GM19468 (cell line): Measurements from ENCODE around the gene RPTOR.
"Not testable (repeated sequence)": the region's sequence is repeated elsewhere in the genome, so short reads cannot be mapped to it uniquely, and the experiment has no call there.

ENCODE experiments used
- ATAC-seq: cut with Tn5 transposase; IDR thresholded peaks from one replicate; pipeline ENCODE4 v1.9.1; 2021; ENCODE audit warnings: mild to moderate bottlenecking, moderate library complexity, moderate number of reproducible peaks; ENCODE audit not compliant: unreplicated experiment; ENCODE audit errors: extremely low read depth

RPTOR gene, protein sequence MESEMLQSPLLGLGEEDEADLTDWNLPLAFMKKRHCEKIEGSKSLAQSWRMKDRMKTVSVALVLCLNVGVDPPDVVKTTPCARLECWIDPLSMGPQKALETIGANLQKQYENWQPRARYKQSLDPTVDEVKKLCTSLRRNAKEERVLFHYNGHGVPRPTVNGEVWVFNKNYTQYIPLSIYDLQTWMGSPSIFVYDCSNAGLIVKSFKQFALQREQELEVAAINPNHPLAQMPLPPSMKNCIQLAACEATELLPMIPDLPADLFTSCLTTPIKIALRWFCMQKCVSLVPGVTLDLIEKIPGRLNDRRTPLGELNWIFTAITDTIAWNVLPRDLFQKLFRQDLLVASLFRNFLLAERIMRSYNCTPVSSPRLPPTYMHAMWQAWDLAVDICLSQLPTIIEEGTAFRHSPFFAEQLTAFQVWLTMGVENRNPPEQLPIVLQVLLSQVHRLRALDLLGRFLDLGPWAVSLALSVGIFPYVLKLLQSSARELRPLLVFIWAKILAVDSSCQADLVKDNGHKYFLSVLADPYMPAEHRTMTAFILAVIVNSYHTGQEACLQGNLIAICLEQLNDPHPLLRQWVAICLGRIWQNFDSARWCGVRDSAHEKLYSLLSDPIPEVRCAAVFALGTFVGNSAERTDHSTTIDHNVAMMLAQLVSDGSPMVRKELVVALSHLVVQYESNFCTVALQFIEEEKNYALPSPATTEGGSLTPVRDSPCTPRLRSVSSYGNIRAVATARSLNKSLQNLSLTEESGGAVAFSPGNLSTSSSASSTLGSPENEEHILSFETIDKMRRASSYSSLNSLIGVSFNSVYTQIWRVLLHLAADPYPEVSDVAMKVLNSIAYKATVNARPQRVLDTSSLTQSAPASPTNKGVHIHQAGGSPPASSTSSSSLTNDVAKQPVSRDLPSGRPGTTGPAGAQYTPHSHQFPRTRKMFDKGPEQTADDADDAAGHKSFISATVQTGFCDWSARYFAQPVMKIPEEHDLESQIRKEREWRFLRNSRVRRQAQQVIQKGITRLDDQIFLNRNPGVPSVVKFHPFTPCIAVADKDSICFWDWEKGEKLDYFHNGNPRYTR (N-terminal part only)

DNA sequence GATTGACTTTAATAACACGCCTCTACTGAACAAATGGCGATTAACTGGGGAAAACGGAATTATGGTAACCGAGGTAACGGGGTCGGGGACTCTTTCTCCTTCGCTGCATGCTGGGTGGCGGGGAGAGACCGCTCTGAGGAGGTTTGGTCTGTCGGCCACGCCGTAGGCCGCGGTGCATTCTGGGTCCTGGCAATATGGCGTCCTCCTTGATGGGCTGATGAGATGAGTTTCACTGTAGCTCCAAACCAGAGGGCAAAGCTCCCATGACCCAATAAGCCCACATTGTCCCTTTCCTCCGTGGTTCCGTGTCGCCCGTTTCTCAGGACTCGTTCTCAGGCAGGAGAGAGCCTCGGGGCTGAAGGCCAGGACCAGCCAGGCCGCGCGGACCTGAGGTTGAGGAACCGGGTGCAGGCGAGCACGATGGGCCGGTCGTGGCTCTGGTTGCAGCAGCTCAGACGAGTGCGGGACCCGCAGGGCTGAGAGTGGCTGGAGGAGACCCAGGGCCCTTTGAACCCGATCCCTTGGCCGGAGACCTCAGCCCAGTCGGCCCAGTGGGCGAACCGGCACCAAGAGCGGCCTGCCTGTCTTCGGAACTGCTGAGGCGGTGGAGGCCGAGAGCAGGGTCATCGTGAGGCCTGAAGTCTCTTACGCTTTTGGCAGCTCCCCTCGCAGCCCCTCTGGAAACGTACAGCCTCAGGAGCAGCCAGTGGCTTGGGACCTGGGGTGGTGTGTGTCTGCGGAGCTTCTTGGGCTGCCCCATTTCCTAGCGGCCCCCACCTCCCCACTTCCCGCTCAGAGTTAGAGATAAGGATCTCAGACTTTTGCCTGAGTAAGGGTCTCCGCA is at the start of gene RPTOR:
Gene RPTOR, plus strand, starts transcription at position 184 of the 844 bp plus-strand sequence. CDS start 792 bp downstream, outside the sequence.
- ATAC-seq, result no peak

DNA sequence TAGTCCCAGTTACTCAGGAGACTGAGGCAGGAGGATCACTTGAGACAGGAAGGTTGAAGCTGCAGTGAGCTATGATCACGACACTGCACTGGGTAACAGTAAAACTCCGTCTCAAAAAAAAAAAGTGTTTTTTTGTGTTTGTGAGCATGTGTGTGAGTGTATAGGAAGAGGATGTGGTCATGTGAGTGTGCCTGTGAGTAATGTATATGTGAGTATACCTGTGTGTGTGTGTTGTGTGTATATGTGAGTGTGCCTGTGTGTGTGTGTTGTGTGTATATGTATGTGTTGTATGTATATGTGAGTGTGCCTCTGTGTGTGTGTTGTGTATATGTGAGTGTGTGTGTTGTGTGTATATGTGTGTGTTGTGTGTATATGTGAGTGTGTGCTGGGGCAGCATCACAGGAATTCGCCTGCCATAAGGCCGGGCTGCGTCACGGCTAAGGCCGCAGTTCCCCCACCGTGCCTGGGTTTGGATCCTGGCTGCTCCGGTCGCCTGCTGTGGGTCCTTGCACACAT is 46.9 kb upstream of the RPTOR start:
- ATAC-seq, result no peak

DNA sequence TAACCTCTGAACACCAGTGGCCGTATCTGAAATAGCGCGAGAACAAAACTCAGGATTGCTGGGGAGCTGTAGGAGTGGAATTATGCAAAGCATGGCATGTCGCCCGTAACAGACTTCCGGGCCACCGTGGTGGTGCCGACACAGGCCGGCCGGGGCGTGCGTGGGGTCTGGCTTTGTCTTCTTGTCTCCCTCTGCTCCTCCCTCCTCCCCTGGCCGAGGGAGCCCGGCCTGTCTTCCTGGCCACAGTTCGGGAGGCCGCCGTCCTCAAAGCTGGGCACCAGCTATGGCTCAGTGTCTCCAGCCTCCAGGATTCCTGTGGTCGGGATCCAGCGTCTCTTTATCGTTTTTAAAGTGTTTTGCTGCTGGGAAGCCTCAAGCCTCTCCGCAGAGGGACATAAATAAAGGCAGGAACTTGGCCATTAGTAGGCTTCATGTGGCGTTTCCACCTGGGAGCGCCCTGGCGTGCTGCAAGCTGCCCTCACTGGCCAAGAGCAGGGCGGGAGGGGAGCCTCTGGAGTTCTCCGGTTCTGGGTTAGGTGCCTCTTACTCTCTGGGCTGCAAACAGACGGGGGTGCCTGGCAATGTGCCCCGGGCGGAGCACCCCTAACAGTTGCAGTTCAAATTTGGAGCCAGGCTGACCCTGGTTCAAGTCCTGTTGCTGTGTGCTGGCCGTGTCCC is 46.3 kb upstream of the RPTOR start:
- no peak for ATAC-seq

DNA sequence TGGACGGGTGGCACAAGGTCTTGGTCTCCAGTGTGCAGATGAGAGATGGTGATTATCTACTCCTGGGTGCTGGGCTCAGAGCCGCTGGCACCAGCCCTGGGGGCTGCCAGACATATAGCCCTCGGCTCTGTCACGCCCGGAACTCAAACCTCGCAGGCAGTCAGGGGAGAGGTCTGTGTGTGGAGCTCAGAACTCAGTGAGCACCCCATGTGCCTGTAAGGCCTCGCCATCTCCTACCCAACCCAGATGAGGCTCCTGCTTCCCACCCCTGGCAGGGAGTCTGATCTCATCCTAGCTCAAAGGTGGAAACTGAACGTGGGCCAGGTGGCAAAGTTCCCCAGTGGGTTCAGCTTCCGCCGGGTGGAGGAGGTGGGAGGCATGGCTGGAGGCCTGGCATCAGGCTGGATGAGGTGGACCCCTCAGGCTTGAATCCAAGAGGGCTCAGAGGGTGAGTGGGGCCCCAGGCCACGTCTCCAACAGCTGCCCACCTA is 45.7 kb upstream of the RPTOR start:
- ATAC-seq, result no peak

DNA sequence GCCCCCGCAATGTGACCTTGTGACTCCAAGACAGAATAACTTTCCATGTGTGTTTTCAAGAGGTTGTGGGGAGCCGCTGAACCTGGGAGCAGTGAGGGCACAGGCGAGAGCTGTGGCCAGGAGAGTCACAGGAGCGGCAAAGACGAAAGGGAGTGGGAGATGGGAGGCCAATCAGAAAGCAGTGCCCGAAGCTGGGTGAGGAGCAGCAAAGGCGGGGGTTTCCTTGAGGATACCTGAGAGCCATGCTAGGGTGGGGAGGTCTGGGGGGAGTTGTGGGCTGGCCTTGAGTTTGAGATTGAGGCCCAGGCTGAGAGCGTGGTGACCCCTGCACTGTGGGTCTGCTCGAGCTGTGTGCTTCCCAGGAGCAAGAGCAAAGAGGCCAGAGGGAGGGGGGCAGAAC is 45.1 kb upstream of the RPTOR start:
- no peak for ATAC-seq

DNA sequence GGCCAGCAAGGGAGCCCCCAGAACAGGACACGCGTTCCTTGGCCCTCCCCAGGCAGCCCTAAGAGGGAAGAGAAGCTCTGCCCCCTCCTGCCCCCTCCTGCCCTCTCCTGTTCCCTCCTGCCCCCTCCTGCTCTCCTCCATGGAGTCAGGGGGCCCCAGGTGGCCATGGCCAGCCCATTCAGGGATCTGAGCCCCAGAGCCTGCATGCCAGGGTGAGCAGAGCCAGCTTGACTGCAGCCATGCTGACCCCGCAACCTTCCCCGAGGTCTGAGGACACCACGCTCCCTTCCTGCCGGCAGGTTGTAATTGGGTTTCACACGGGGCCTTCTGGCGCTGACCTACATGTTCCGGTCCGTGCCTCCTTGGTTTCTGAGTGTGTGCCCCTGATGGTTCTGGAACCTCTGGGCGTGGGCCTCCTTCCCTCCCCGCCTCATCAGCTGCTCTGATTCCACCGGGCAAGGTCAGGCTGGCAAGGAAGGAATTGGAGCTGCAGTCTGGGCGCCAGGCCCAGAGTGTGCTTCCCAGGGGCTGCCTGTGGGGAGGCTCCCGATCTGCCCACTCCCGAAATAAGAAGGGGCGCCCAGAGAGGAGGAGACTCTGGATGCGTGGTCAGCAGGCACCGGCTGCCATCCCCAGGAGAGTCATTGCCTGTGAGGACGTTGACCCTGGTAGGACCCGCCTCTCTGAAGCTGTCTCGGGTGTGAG is 44.5 kb upstream of the RPTOR start:
- no peak for ATAC-seq

DNA sequence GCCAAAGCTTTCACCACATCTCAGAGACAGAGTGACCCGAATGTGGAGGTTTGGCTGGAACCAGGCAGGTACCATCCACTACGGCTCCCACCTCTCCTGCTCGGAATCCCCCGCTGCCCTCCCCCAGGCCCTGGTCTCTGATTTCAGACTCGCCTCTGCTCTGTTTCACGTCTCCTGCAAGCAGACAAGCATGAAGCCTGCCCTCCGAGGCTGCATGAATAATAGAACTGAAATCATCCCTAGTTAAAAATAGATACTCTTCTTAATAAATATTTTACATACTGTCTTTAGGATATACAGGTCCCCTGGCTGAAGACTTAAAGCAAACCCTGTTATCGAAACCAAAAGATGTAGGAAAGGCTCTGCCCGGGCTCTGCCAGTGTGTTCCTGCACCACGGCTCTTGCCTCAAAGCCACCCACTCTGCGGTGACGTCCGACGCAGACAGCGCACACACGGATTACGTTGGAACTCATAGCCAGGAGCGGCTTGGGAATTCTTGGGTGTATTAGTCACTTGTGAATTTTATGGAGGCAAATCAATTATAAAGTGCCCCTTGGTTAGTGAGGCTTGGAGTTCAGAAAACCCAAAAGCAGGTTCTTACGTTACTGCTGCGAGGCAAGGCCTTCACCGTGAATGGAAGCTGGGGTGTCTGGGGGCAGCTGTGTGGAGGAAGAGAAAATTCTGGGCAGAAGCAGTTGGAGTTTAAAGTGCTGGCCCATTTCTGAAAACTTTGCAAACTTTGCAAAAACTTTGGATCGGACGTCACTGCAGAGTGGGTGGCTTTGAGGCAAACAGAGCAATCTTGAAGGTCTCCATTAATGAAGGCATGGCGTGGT is 42.7 kb upstream of the RPTOR start:
- no peak for ATAC-seq

DNA sequence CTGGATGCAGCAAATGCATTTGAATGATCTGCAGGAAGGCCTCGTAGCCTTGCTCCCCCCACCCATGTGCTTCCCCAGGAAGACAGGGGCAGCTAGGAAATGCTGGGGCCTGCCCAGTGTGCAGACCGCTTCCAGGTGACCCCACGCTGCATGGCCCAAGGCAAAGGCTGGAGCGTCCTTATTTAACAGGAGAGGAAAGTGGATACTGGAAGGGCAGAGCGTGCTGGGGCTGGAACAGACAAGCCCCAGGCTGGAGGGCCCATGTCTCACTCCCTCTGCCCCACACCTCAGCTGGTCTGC is 42.1 kb upstream of the RPTOR start:
- ATAC-seq, result no peak

DNA sequence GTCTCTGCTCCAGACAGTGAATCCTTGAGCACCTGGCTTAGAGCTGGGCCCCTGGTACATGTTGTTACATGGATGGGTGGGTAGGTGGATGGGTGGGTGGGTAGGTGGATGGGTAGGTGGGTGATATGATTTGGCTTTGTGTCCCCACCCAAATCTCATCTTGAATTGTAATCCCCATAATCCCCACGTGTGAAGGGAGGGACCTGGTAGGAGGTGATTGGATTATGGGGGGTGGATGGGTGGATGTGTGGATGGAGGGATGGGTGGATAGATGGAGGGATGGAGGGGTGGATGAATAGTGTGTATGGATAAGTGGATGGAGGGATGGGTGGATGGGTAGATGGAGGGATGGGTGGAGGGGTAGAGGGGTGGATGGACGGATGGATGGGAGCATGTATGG is 41.6 kb upstream of the RPTOR start:
- no peak for ATAC-seq

DNA sequence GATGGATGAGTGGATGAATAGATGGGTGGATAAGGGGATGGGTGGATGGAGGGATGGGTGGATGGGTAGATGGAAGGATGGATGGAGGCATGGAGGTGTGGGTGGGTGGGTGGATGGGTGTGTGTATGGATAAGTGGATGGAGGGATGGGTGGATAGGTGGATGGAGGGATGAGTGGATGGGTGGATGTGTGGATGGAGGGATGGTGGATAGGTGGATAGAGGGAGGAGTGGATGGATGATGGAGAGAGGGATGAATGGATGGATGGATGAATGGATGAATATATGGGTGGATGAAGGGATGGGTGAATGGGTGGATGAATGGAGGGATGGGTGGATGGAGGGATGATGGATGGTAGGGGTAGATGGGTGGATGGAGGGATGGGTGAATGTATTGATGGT is 40.7 kb upstream of the RPTOR start:
- ATAC-seq, result no peak

DNA sequence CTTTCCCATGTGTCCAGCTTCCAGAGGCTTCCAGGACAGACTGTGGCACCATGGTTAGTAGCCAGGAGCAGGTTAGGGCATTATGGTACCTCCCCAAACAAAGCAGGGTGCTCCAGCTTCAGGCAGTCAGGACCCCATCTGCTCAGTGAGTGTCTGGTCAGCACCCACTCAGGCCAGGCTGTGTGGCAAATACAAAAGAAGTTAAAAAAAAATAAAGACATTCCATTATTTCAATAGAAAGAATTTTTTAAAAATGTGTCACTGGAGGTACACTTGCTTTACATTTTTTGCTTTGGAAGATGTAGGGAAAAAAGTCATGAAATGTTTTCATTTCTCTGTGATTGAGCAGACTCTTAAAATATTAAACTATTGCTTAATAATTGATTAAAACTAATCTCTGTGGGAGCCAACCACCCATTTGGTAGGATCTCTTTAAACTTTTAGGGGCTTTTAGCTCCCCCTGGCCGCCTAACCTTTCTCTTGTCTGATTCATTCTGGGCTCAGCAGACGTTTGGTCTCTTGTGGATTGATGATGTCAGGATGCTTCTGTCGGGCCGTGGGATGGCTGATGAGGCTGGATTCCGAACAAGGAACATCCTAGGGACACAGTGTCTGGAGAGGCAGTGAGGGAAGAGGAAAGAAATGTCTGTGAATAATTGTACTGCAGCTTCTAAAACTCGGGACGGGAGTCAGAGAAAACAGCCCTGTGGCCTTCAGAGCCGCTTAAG is 39.8 kb upstream of the RPTOR start:
- ATAC-seq, result no peak

DNA sequence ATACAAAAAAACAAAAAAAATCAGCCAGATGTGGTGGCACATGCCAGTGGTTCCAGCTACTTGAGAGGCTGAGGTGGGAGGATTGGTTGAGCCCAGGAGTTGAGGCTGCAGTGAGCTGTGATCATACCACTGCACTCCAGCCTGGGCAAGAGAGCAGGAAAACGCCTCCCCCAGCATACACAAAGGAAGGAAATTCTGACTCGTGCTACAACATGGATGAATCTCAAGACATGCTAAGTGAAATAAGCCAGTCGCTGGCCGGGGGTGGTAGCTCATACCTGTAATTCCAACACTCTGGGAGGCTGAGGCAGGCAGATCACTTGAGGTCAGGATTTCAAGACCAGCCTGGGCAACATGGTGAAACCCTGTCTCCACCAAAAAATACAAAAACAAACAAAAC is 37.5 kb upstream of the RPTOR start:
- ATAC-seq, result not testable (repeated sequence)

DNA sequence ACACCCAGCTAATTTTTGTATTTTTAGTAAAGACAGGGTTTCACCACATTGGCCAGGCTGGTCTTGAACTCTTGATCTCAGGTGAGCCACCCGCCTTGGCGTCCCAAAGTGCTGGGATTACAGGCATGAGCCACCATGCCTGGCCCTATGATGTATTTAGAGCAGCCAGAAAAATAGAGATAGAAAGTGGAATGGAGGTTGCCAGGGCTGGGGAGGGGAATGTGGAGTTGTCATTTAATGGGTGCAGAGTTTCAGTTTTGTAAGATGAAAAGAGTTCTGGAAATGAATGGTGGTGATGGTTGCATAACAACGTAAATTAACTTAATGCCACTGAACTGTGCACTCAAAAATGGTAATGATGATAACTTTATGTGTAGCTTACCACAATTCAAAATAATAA is 36.7 kb upstream of the RPTOR start:
- ATAC-seq, result no peak

DNA sequence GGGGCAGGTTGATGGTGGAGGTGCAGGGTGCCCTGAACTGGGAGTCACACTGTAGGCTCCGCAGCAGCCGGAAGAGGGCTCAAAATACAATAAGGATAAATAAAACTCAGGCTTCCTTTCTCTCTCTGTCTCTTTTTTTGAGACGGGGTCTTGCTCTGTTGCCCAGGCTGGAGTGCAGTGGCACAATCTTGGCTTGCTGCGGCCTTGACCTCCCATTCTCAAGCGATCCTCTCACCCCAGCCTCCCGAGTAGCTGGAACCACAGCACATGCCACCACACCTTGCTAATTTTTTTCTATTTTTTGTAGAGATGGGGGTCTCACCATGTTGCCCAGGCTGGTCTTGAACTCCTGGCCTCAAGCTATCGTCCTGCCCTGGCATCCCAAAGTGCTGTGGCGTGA is 35.3 kb upstream of the RPTOR start:
- no peak for ATAC-seq

DNA sequence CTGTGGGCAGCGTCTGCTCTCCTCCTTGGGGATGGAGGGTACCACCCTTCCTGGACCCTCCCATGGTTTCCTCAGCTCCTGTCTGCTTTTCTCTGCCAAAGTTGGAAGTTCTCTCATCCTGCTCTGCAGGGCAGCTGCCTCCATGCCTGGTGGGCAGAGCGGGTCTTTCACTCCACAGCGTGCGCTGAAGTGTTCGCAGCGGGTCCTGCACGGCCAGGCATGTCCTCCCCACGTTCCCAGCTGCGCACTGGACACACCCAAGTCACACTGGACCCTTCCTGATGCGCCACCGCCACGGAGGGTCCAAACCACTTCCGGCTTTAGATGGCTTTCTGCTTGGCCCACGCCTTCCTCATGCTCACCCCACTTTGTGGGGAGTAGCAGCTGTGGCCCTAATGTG is 34.5 kb upstream of the RPTOR start:
- ATAC-seq, result no peak

DNA sequence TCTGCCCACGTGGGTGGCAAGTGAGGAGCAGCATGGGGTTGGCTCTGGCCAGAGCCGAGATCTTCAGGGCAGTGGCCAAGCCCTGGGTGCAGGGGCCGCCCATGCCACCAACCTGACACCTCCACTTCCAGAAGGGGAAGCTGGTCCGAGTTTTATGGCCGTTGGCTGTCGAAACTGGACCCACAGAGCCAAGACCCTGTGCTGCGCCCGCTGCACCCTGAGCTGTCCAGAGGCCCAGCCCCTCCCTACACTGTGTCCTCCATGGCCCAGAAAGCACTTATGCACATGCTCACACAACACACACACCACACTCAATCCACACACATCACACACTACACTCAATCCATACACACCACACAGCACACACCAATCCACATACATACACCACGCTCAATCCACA is 33.9 kb upstream of the RPTOR start:
- no peak for ATAC-seq
